ENCODE data around the gene ASTN2.

- TF ChIP-seq CTCF (IDR thresholded peaks at IDR 0.05) (no peak), POLR2A (IDR thresholded peaks at IDR 0.05) (no peak), EP300 (IDR thresholded peaks at IDR 0.05) (no peak)
Measured at GRCh38 chr9:116467740-116468351, 947.0 kb downstream of the ASTN2 start.

All from sigmoid colon (tissue), 4 donors.